Left renal pelvis (tissue), 4 donors: ENCODE measurements around the gene MYL4. TPM values are rescaled to one million over a fixed set of nuclear protein-coding genes. Genes with fewer than 3 reads are reported as not detected.
"Not testable (repeated sequence)": the region's sequence is repeated elsewhere in the genome, so short reads cannot be mapped to it uniquely, and the experiment has no call there.

ENCODE experiments used
- DNase-seq, 4 donors: peaks; one replicate each; pipeline ENCODE4 v3.0.0-alpha.2; 2013; ENCODE audit warnings: low read depth in 4 of 4, low spot score in 3 of 4
- polyA plus RNA-seq, 4 donors: library from polyadenylated mRNA; unstranded; fragments of 120-200 nt; gene quantifications; one replicate each; pipeline ENCODE4 v1.2.1, GENCODE V29; 2013; ENCODE audit not compliant: insufficient read length in 4 of 4

The MYL4 gene
- polyA plus RNA-seq, 4 donors, result 2.2 to 19.0 (median 3.4) TPM

DNA sequence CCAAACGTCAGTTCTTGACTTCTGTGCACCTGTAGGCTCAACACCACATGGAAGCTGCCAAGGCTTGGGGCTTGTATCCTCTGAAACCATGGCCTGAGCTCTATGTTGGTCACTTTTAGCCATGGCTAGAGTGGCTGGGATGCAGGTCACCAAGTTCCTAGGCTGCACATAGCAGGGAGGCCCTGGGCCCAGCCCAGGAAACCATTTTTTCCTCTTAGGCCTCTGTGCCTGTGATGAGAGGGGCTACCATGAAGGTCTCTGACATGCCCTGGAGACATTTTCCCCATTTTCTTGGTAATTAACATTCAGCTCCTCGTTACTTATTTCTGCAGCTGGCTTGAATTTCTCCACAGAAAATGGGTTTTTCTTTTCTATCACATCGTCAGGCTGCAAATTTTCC is 59.8 kb downstream of the MYL4 start:
- not testable (repeated sequence) for DNase-seq

DNA sequence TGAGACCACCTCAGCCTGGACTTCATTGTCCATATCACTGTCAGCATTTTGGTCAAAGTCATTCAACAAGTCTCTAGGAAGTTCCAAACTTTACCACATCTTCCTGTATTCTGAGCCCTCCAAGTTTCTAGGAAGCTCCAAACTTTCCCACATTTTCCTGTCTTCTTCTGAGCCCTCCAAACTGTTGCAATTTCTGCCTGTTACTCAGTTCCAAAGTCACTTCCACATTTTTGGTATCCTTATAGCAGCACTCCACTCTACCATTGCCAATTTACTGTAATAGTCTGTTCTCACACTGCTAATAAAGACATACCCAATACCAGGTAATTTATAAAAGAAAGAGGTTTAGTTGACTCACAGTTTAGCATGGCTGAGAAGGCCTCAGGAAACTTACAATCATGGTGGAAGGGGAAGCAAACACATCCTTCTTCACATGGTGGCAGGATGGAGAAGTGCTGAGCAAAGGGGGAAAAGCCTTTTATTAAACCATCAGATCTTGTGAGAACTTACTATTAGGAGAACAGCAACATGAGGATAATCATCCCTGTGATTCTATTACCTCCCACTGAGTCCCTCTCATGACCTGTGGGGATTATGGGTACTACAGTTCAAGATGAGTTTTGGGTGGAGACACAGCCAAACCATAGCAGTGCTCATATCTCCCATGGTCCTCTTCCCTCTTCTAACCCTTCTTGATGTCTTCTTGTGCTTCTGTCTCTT is 60.6 kb downstream of the MYL4 start:
- not testable (repeated sequence) for DNase-seq

DNA sequence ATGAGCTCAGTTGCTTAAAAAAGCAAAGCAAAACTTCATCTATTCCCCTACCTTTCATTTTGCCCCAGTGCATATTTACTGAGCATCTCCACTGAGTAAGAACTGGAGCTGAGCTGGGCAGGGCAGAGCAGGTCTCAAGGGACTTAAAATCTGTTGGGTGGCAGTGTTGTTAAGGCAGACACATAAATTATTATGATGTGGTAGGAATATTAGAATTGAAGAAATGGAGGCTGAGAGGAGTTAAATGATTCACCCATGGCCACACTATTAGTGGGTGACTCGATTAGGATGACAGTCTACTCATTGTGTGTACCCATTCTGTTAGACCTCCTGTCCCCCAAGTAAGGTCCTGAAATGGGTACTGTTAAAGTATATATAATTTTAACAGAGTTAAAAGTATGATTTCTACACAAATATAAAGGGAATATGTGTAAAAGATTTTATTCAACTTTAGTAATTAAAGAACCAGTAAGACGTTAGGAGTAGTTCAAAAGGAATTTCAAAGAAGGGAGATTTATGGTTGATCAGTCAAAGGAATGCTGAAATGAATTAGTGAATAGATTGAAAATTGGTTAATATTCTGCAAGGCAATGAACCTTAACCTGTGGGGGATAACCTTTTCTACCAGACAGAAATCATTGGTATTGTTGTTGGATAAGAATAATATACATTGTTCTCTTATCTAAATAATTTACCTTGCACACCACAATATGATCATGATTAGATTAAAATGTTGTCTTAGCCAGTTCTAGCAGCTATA is 62.0 kb downstream of the MYL4 start:
- DNase-seq, result no peak

DNA sequence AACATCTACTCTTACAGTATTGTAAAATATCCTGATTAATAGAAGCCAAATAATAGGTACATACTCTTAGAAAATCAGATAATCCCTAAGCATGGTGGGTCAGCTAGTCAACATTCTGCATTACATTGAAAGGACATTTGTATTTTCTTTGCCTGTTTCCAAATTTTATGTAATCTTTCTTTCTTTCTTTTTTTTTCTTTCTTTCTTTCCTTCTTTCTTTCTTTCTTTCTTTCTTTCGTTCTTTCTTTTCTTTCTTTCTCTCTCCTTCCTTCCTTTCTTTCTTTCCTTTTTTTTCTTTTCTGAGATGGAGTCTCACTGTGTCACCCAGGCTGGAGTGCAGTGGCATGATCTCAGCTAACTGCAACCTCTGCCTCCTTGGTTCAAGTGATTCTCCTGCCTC is 63.3 kb downstream of the MYL4 start:
- DNase-seq, result no peak

- no peak for DNase-seq
Measured at GRCh38 chr17:47273245-47273644, 64.1 kb downstream of the MYL4 start.

Other genes starting within 250 kb of the MYL4 start
- gene RPRML, start 230.1 kb upstream of the MYL4 start, polyA plus RNA-seq, result not detected
- gene CDC27, start 20.1 kb upstream of the MYL4 start, polyA plus RNA-seq, result 10 to 100 TPM; 48.3 to 68.1 (median 59.7) TPM
- 10 to 100 TPM; 15.9 to 20.7 (median 16.6) TPM for gene ITGB3, start 44.5 kb downstream of the MYL4 start, polyA plus RNA-seq
- 1 to 10 TPM; 4.6 to 9.3 (median 7.5) TPM for gene EFCAB13, start 114.6 kb downstream of the MYL4 start, polyA plus RNA-seq